Lung (tissue), 12 donors: ENCODE data around the gene RNASE11. TPM values are rescaled to one million over a fixed set of nuclear protein-coding genes. Genes with fewer than 3 reads are reported as not detected.
A peak's percentile ranks its signal among the peaks of the same experiment; 100 is the strongest.

Source experiments
- ATAC-seq: fragments of 200-7000 bp; cut with Tn5 transposase; one replicate; pipeline ENCODE4 v1.9.1; 2020; ENCODE audit warnings: moderate number of reproducible peaks; ENCODE audit not compliant: insufficient read depth, low FRiP score
- DNase-seq, 3 donors: peaks; one replicate each; pipeline ENCODE4 v3.0.0-alpha.2; 2013 to 2017
- H3K27ac ChIP-seq, 2 donors: one replicate each; pipeline ENCODE4 v1.5.1; 2013; ENCODE audit warnings: mild to moderate bottlenecking in 2 of 2, moderate library complexity in 2 of 2, control low read depth in 1 of 2, inconsistent platforms in 1 of 2, low read depth in 1 of 2, low read length in 1 of 2
- H3K27me3 ChIP-seq, 3 donors: one replicate each; pipeline ENCODE4 v1.5.1; 2013; ENCODE audit warnings: low read length in 2 of 3; ENCODE audit not compliant: control insufficient read depth in 3 of 3, insufficient read depth in 3 of 3
- H3K36me3 ChIP-seq, 4 donors: one replicate each; pipeline ENCODE4 v1.5.1; 2013; ENCODE audit warnings: low read length in 4 of 4, mild to moderate bottlenecking in 1 of 4, moderate library complexity in 1 of 4; ENCODE audit not compliant: control insufficient read depth in 4 of 4, insufficient read depth in 4 of 4
- H3K4me1 ChIP-seq, 5 donors: one replicate each; pipeline ENCODE4 v1.5.1; 2013; ENCODE audit warnings: low read length in 5 of 5, mild to moderate bottlenecking in 2 of 5, moderate library complexity in 1 of 5; ENCODE audit not compliant: control insufficient read depth in 5 of 5, insufficient read depth in 5 of 5
- H3K4me3 ChIP-seq: one replicate; pipeline ENCODE4 v1.5.1; 2013; ENCODE audit warnings: mild to moderate bottlenecking, control low read depth, moderate library complexity
- H3K9ac ChIP-seq, 2 donors: one replicate each; pipeline ENCODE4 v1.5.1; 2013; ENCODE audit warnings: low read length in 2 of 2, control low read depth in 1 of 2; ENCODE audit not compliant: insufficient read depth in 1 of 2
- H3K9me3 ChIP-seq, 4 donors: one replicate each; pipeline ENCODE4 v1.5.1; 2013; ENCODE audit warnings: low read length in 3 of 4, mild to moderate bottlenecking in 1 of 4, moderate library complexity in 1 of 4; ENCODE audit not compliant: control insufficient read depth in 4 of 4, insufficient read depth in 3 of 4
- WGBS, 2 donors: extraction: QIAGEN DNeasy Blood & Tissue Kit; methylation state at CpG; one replicate each; pipeline ENCODE4 v1.1.7; 2013; 5-methylcytosine and 5-hydroxymethylcytosine counted together
- polyA plus RNA-seq, 2 donors: library from polyadenylated mRNA; stranded (reverse); fragments of 200-250 nt; gene quantifications; one replicate each; pipeline ENCODE4 v1.2.1, GENCODE V29; 2013
- total RNA-seq, 2 donors: library from RNA; depleted of rRNA in 1 of 2; stranded (reverse); fragments of >200 nt in 1 of 2; gene quantifications; one replicate each; pipeline ENCODE4 v1.2.1, GENCODE V29; 2014 to 2021
- TF ChIP-seq, protein P1 (sequence below): IDR thresholded peaks from 2 replicates; pipeline ENCODE4 v1.5.1; 2012; ENCODE audit warnings: mild to moderate bottlenecking; ENCODE audit errors: control extremely low read depth, extremely low read depth
- donor health status: control.
- donor health status: control.
- donor health status: Bipolar disorder and iron deficiency.
- donor health status: healthy.
- donor health status: DM: yes; HTN: yes; CAD: no.

The RNASE11 gene
- total and polyA plus RNA-seq, 4 donors = not detected

DNA sequence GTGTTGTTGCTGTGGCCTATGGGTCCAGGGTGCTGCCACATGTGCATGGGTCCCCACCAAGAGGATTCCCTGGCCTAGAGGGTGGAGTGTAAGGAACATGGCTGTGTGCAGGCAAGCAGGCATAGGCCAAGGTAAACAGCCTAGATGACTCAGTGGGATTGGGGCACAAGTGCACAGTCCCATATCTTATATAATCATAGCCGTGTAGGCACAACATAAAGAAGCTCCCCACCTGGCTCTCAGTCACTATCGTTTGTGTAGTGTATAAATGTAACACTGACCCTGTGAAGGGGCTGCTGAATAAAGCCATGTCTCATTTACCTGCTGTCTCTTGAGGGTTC lies 19.1 kb upstream of the RNASE11 start:
- ATAC-seq (no peak), DNase-seq (no peak)
- no peak overlapping the region for H3K27ac ChIP-seq
- no peak overlapping the region for H3K9ac ChIP-seq
- H3K4me1 ChIP-seq = peaks cover 0 to 9% (median 2%) of the 10 kb centered on the region in 5 donors
- TF ChIP-seq, protein P1, sequence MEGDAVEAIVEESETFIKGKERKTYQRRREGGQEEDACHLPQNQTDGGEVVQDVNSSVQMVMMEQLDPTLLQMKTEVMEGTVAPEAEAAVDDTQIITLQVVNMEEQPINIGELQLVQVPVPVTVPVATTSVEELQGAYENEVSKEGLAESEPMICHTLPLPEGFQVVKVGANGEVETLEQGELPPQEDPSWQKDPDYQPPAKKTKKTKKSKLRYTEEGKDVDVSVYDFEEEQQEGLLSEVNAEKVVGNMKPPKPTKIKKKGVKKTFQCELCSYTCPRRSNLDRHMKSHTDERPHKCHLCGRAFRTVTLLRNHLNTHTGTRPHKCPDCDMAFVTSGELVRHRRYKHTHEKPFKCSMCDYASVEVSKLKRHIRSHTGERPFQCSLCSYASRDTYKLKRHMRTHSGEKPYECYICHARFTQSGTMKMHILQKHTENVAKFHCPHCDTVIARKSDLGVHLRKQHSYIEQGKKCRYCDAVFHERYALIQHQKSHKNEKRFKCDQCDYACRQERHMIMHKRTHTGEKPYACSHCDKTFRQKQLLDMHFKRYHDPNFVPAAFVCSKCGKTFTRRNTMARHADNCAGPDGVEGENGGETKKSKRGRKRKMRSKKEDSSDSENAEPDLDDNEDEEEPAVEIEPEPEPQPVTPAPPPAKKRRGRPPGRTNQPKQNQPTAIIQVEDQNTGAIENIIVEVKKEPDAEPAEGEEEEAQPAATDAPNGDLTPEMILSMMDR = no peak
- 72 to 89% methylated on average over 2 of the region's 2 CpGs for WGBS, 2 donors
- no peaks in the 10 kb centered on the region for H3K9me3 ChIP-seq
- H3K4me3 ChIP-seq = no peak overlapping the region
- H3K36me3 ChIP-seq = no peaks in the 10 kb centered on the region
- H3K27me3 ChIP-seq = no peaks in the 10 kb centered on the region

DNA sequence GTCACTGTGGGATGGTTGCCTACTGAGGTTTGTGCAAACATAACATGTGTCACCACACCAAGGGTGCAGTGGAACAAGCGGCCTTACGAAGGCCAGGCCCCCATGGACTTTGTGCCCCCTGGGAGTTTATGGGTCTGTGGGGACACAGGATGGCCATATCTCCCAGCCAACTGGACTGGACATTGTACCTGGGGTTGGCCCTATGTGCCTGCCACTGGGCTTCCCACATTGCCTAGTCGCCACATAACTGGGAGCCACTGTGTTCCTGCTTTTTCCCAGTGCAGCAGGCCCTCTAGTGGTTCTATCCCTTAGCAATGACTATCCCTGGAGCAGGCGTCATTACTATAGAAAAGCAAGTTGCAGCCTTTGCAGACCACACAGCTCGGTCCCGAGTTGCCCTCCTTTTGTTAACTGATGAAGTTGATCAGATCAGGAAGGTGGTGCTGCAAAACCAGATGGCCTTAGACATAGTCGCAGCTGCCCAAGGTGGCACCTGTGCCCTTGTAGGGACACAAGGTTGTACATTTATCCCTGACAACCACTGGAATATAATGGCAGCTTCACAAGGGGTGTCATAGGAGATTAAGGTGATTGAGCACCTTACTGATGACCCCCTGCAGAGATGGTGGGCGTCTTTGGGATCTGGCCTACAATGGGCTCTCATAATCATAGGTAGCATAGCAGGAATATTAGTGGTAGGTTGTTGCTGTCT lies 18.5 kb upstream of the RNASE11 start:
- TF ChIP-seq, protein P1 = peak; percentile 23
- Histone ChIP-seq H3K4me3 (no peak overlapping the region), H3K36me3 (no peaks in the 10 kb centered on the region), H3K27me3 (no peaks in the 10 kb centered on the region), H3K27ac (no peak overlapping the region), H3K9me3 (no peaks in the 10 kb centered on the region), H3K9ac (no peak overlapping the region), H3K4me1 (peaks cover 0 to 9% (median 2%) of the 10 kb centered on the region in 5 donors)
- ATAC-seq (no peak), DNase-seq (no peak)
- WGBS, 2 donors = 42 to 44% methylated on average over 8 of the region's 8 CpGs

DNA sequence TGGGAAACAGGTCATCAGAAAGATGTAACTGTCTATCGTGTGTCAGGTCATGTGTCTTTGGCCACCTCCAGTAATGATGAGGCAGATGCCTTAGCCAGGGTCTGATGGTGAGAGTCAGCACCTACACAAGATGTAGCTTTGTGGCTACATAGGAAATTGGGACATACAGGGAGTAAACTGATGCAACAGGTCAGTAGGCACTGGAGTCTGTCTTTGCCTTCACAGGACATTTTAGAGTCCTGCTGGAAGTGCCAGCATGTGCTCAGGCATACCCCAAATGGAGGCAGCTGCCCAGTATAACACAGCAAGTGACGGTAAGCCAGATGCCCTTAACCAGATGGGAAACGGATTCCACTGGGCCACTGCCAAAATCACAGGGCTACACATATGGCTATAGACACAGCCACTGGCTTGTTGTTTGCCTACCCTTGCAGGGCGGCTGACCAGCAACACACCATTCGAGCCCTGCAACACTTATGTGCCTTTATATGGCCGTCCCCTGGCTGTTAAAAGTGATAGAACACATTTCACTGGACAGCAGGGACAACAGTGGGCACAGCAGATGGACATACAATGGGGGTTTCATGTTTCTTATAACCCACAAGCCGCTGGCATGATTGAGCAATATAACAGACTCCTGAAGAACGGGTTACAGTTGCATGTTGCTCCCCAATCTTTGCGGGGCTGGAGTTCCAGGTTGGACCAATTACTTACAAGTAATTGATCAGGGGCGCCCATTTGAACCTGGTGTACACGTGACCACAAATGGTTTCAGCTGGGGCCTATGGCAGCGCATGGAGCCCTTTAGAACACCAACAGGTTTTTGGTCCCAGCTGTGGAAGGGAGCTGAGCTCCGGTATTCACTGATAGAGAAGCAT lies 16.3 kb upstream of the RNASE11 start:
- no peaks in the 10 kb centered on the region for H3K9me3 ChIP-seq
- H3K4me1 ChIP-seq = no peaks in the 10 kb centered on the region
- no peaks in the 10 kb centered on the region for H3K27me3 ChIP-seq
- H3K36me3 ChIP-seq = no peaks in the 10 kb centered on the region
- no peak overlapping the region for H3K9ac ChIP-seq
- DNase-seq (no peak), ATAC-seq (no peak)
- TF ChIP-seq, protein P1 = no peak
- no peak overlapping the region for H3K4me3 ChIP-seq
- WGBS, 2 donors = 60 to 85% methylated on average over 13 of the region's 13 CpGs
- H3K27ac ChIP-seq = no peak overlapping the region
